ENCODE data around the gene JMY. TPM values are rescaled to one million over a fixed set of nuclear protein-coding genes. Genes with fewer than 3 reads are reported as not detected.

The JMY gene
- total and polyA plus RNA-seq, 2 of the 8 experiments (the other 6 are each of a cell fraction or from before 2014, with no cell fraction given), result 2.8 to 13.9 TPM

GRCh38 chr5:79206541-79206940 lies 29.4 kb upstream of the JMY start:
- H3K14ac ChIP-seq (ENCODE audit: insufficient read length), result no peak overlapping the region
- H3K27ac ChIP-seq (ENCODE audit: low read depth, low read length), result no peak overlapping the region
- H3K9ac ChIP-seq (replicated peaks in 1 of 4; ENCODE audit: extremely low read depth in 1 of 4, low read depth in 3 of 4, low read length in 3 of 4), result no peak overlapping the region
- H3K23ac ChIP-seq (ENCODE audit: insufficient read length), result no peak overlapping the region
- no peak for DNase-seq (ENCODE audit: low read depth in 1 of 2, low spot score in 2 of 2)
- WGBS, 2 experiments (ENCODE audit: extremely low coverage in 1 of 2, insufficient coverage in 1 of 2, insufficient read length in 1 of 2, insufficient replicate concordance in 2 of 2, low coverage in 1 of 2, low lambda C conversion rate in 2 of 2, missing lambda C conversion rate in 1 of 2), result 90% methylated on average over 3 of the region's 3 CpGs; no CpG with 5 or more reads in 1 of the 2 experiments
- no peak overlapping the region for H2BK5ac ChIP-seq (ENCODE audit: low read depth, low read length)
- no peak overlapping the region for H4K5ac ChIP-seq (ENCODE audit: insufficient read length, low read depth, low read length)
- H2AK5ac ChIP-seq (ENCODE audit: low read depth, low read length), result no peak overlapping the region
- no peak overlapping the region for H3K4me2 ChIP-seq (ENCODE audit: insufficient read depth in 1 of 2, low read depth in 2 of 2, low read length in 2 of 2)
- H3K4ac ChIP-seq (replicated peaks; ENCODE audit: insufficient read length, low read depth, low read length), result no peak overlapping the region
- no peak overlapping the region for H3K56ac ChIP-seq (replicated peaks; ENCODE audit: insufficient read length, low read depth, low read length)
- no peaks in the 10 kb centered on the region for H3K27me3 ChIP-seq (replicated peaks in 1 of 4; ENCODE audit: control insufficient read depth in 3 of 4, extremely low read depth in 1 of 4, insufficient read depth in 3 of 4, low read length in 3 of 4)
- H2BK15ac ChIP-seq (ENCODE audit: low read length), result no peak overlapping the region
- no peaks in the 10 kb centered on the region for H3K36me3 ChIP-seq (ENCODE audit: control insufficient read depth in 2 of 4, insufficient read depth in 4 of 4, low read length in 3 of 4)
- no peaks in the 10 kb centered on the region for H3K4me1 ChIP-seq (replicated peaks in 1 of 4; ENCODE audit: control insufficient read depth in 3 of 4, insufficient read depth in 4 of 4, low read length in 3 of 4)
- no peaks in the 10 kb centered on the region for H3K79me2 ChIP-seq (ENCODE audit: control insufficient read depth in 1 of 2, insufficient read depth in 2 of 2, low read length in 2 of 2)
- H4K20me1 ChIP-seq (replicated peaks in 1 of 2; ENCODE audit: control insufficient read depth in 1 of 2, insufficient read depth in 2 of 2, low read length in 2 of 2), result no peaks in the 10 kb centered on the region
- H2BK120ac ChIP-seq (replicated peaks; ENCODE audit: low read depth, low read length), result no peak overlapping the region
- POLR2A ChIA-PET (ENCODE audit: partially characterized antibody), result interaction anchor here (1.1 kb wide), 1 partner anchor 19 kb away, joined by 3 read pairs; no protein-coding TSS in a partner anchor
- FAIRE-seq, result no peak
- H3K18ac ChIP-seq (ENCODE audit: extremely low read depth, low read length), result no peak overlapping the region
- no peak overlapping the region for H2AFZ ChIP-seq (ENCODE audit: low read length)
- no peak overlapping the region for H4K8ac ChIP-seq (ENCODE audit: extremely low read depth, insufficient read depth, low read length)
- no peak overlapping the region for H2BK12ac ChIP-seq (ENCODE audit: low read depth, low read length)
- no peak overlapping the region for H4K91ac ChIP-seq (replicated peaks; ENCODE audit: insufficient read length, low read length)
- H3K79me1 ChIP-seq (ENCODE audit: low read depth, low read length), result no peaks in the 10 kb centered on the region
- H2BK20ac ChIP-seq (ENCODE audit: low read length), result no peak overlapping the region
- H3K23me2 ChIP-seq (ENCODE audit: low read depth, low read length), result no peaks in the 10 kb centered on the region
- no peaks in the 10 kb centered on the region for H3K9me3 ChIP-seq (ENCODE audit: insufficient read depth in 2 of 2, low read depth in 1 of 2, low read length in 1 of 2)
- H3K4me3 ChIP-seq (ENCODE audit: extremely low read depth in 1 of 4, insufficient read depth in 2 of 4, low read depth in 3 of 4, low read length in 4 of 4), result no peak overlapping the region
- CTCF ChIA-PET (ENCODE audit: partially characterized antibody), result interaction anchor here (1.1 to 5.5 kb wide), 4 partner anchors 9 to 181 kb away, joined by 3 to 29 read pairs (median 5); no protein-coding TSS in a partner anchor
